Smooth muscle cell (in vitro differentiated cells): ENCODE measurements around the gene PTGER4. TPM values are rescaled to one million over a fixed set of nuclear protein-coding genes. Genes with fewer than 3 reads are reported as not detected.
"Not testable (repeated sequence)": the region's sequence is repeated elsewhere in the genome, so short reads cannot be mapped to it uniquely, and the experiment has no call there.

ENCODE experiments used
- DNase-seq: peaks from one replicate; lab custom pipeline; 2025; ENCODE audit not compliant: unreplicated experiment; lab: John Stamatoyannopoulos, UW
- H2AFZ ChIP-seq: fragments of 200-600 bp; sonication (generic); 2 replicates; pipeline ENCODE4 v1.6.0; 2016; ENCODE audit warnings: antibody characterized with exemption, low read depth, mild to moderate bottlenecking
- H3F3A ChIP-seq: fragments of 200-600 bp; sonication (generic); 2 replicates; pipeline ENCODE4 v1.6.0; 2017; ENCODE audit warnings: antibody characterized with exemption, low read depth
- H3K27ac ChIP-seq: fragments of 200-600 bp; sonication (generic); 2 replicates; pipeline ENCODE4 v1.5.1; 2016; ENCODE audit warnings: low read depth, mild to moderate bottlenecking
- H3K27me3 ChIP-seq: fragments of 200-600 bp; sonication (generic); 2 replicates; pipeline ENCODE4 v1.6.1; 2016; ENCODE audit warnings: low read depth, mild to moderate bottlenecking
- H3K36me3 ChIP-seq: fragments of 200-600 bp; sonication (generic); 2 replicates; pipeline ENCODE4 v1.5.1; 2016; ENCODE audit warnings: low read depth
- H3K4me1 ChIP-seq: fragments of 200-600 bp; sonication (generic); 2 replicates; pipeline ENCODE4 v1.5.1; 2016; ENCODE audit warnings: low read depth
- H3K4me2 ChIP-seq: fragments of 200-600 bp; sonication (generic); 2 replicates; pipeline ENCODE4 v1.6.0; 2016; ENCODE audit warnings: mild to moderate bottlenecking
- H3K4me3 ChIP-seq: fragments of 200-600 bp; sonication (generic); 2 replicates; pipeline ENCODE4 v1.5.1; 2016; ENCODE audit warnings: mild to moderate bottlenecking
- H3K79me2 ChIP-seq: fragments of 200-600 bp; sonication (generic); 2 replicates; pipeline ENCODE4 v1.6.0; 2016; ENCODE audit warnings: low read depth, mild to moderate bottlenecking
- H3K9ac ChIP-seq: fragments of 200-600 bp; sonication (generic); 2 replicates; pipeline ENCODE4 v1.6.0; 2016; ENCODE audit warnings: low read depth
- H3K9me3 ChIP-seq: fragments of 200-600 bp; sonication (generic); replicated peaks from 2 replicates; pipeline ENCODE4 v1.5.1; 2016; ENCODE audit warnings: low read depth
- H4K20me1 ChIP-seq: fragments of 200-600 bp; sonication (generic); 2 replicates; pipeline ENCODE4 v1.6.0; 2016; ENCODE audit warnings: low read depth
- CTCF ChIP-seq: fragments of 200-600 bp; sonication (generic); IDR thresholded peaks from 2 replicates; pipeline ENCODE4 v1.5.1; 2017; ENCODE audit warnings: borderline replicate concordance, mild to moderate bottlenecking, antibody characterized with exemption; ENCODE audit not compliant: insufficient read depth, poor library complexity, severe bottlenecking
- whole genome bisulfite sequencing: methylation state at CpG from one replicate; pipeline ENCODE4 v1.1.7; 2016; ENCODE audit warnings: low lambda C conversion rate; 5-methylcytosine and 5-hydroxymethylcytosine counted together
- polyA plus RNA-seq: library from polyadenylated mRNA; unstranded; fragments of >200 nt; fragmentation: Nextera tagmentation; extraction: Ambion mirVana; gene quantifications from 2 replicates; pipeline ENCODE4 v1.2.1, GENCODE V29; 2016
- total RNA-seq: library from RNA; depleted of rRNA; stranded (reverse); fragments of >200 nt; gene quantifications from 2 replicates; pipeline ENCODE4 v1.2.3, GENCODE V29; 2014

Gene PTGER4
- total and polyA plus RNA-seq, 2 experiments from 2014 or later: 0.27 to 0.31 TPM

GRCh38 chr5:40720069-40720468 is 40.4 kb downstream of the PTGER4 start:
- Histone ChIP-seq H3K4me3 (no peak overlapping the region), H3K79me2 (no peaks in the 10 kb centered on the region), H2AFZ (no peak overlapping the region), H3K36me3 (no peaks in the 10 kb centered on the region), H3F3A (no peaks in the 10 kb centered on the region), H3K4me1 (no peaks in the 10 kb centered on the region), H3K9ac (no peak overlapping the region), H3K27me3 (no peaks in the 10 kb centered on the region), H4K20me1 (no peaks in the 10 kb centered on the region), H3K27ac (no peak overlapping the region), H3K9me3 (no peaks in the 10 kb centered on the region), H3K4me2 (no peak overlapping the region)
- no peak for TF ChIP-seq CTCF
- no peak for DNase-seq

GRCh38 chr5:40722497-40722911 is 42.8 kb downstream of the PTGER4 start:
- not testable (repeated sequence) for H4K20me1 ChIP-seq

GRCh38 chr5:40733434-40733833 is 53.7 kb downstream of the PTGER4 start:
- Histone ChIP-seq H2AFZ (no peak overlapping the region), H3K27ac (no peak overlapping the region), H3K9me3 (no peaks in the 10 kb centered on the region), H3K27me3 (no peaks in the 10 kb centered on the region), H3F3A (no peaks in the 10 kb centered on the region), H3K4me3 (no peak overlapping the region), H3K4me2 (no peak overlapping the region), H3K79me2 (no peaks in the 10 kb centered on the region), H3K9ac (no peak overlapping the region), H3K4me1 (peaks cover 5% of the 10 kb centered on the region), H4K20me1 (peaks cover 26% of the 10 kb centered on the region), H3K36me3 (no peaks in the 10 kb centered on the region)
- 68% methylated on average over 2 of the region's 2 CpGs for WGBS
- no peak for DNase-seq
- no peak for TF ChIP-seq CTCF

More at GRCh38 chr5:40722497-40722911, 42.8 kb downstream of the PTGER4 start:
- not testable (repeated sequence) for H3K4me2 ChIP-seq, H2AFZ ChIP-seq, H3F3A ChIP-seq, H3K4me3 ChIP-seq, H3K9ac ChIP-seq, H3K79me2 ChIP-seq, H3K27me3 ChIP-seq, H3K9me3 ChIP-seq, H3K27ac ChIP-seq, DNase-seq, H3K4me1 ChIP-seq, H3K36me3 ChIP-seq
- 96% methylated on average over 25 of the region's 37 CpGs for WGBS

- no peaks in the 10 kb centered on the region for H3K79me2 ChIP-seq
- H3K4me2 ChIP-seq: no peak overlapping the region
Measured at GRCh38 chr5:40733879-40734563, 54.3 kb downstream of the PTGER4 start.

More at GRCh38 chr5:40733879-40734563, 54.3 kb downstream of the PTGER4 start:
- H3K9me3 ChIP-seq: no peaks in the 10 kb centered on the region
- H3K4me3 ChIP-seq: no peak overlapping the region
- WGBS: 57% methylated on average over 3 of the region's 3 CpGs
- H3K9ac ChIP-seq: no peak overlapping the region
- DNase-seq: no peak
- no peaks in the 10 kb centered on the region for H3K36me3 ChIP-seq
- no peak overlapping the region for H2AFZ ChIP-seq
- no peaks in the 10 kb centered on the region for H3F3A ChIP-seq
- H3K27me3 ChIP-seq: no peaks in the 10 kb centered on the region
- no peak overlapping the region for H3K27ac ChIP-seq
- H4K20me1 ChIP-seq: peaks cover 26% of the 10 kb centered on the region
- peaks cover 5% of the 10 kb centered on the region for H3K4me1 ChIP-seq
- TF ChIP-seq CTCF: no peak
